ENCODE results near the gene SH3PXD2B.

The SH3PXD2B gene

GRCh38 chr5:172454358-172455086, at the start of gene SH3PXD2B:
Gene SH3PXD2B (minus strand): TSS chr5:172454525. CDS start chr5:172454352, 173 bp downstream.
- FAIRE-seq (no peak), DNase-seq (ENCODE audit: insufficient read length, low spot score) (no peak)
- TF ChIP-seq, protein P1, sequence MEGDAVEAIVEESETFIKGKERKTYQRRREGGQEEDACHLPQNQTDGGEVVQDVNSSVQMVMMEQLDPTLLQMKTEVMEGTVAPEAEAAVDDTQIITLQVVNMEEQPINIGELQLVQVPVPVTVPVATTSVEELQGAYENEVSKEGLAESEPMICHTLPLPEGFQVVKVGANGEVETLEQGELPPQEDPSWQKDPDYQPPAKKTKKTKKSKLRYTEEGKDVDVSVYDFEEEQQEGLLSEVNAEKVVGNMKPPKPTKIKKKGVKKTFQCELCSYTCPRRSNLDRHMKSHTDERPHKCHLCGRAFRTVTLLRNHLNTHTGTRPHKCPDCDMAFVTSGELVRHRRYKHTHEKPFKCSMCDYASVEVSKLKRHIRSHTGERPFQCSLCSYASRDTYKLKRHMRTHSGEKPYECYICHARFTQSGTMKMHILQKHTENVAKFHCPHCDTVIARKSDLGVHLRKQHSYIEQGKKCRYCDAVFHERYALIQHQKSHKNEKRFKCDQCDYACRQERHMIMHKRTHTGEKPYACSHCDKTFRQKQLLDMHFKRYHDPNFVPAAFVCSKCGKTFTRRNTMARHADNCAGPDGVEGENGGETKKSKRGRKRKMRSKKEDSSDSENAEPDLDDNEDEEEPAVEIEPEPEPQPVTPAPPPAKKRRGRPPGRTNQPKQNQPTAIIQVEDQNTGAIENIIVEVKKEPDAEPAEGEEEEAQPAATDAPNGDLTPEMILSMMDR (IDR thresholded peaks at IDR 0.05; ENCODE audit: insufficient read depth, missing control alignments) = no peak

DNA sequence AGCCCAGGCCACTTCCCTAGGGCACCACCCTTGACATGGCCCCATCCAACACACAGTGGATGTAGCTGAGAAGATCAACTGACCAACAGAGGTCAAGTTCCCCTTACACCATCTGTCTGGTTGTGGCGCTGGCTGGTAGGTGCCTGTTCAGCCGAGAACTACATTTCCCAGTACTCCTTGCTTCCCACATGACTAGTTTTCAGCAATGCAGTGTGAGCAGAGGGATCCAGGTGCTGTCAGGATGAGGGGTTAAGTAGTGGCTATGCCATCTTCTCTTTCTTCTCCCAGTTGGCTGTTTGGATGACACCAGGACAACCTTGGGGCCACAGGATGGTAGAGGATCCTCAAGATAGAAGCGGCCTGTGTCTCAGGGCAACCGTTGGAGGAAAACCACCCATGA, 48.6 kb upstream of the SH3PXD2B start:
- DNase-seq (ENCODE audit: insufficient read length, low spot score) (no peak), FAIRE-seq (no peak)
- TF ChIP-seq, protein P1 (IDR thresholded peaks at IDR 0.05; ENCODE audit: insufficient read depth, missing control alignments) = no peak

GRCh38 chr5:172502410-172502809, 48.1 kb upstream of the SH3PXD2B start:
- DNase-seq (ENCODE audit: insufficient read length, low spot score) (no peak), FAIRE-seq (no peak)
- TF ChIP-seq, protein P1 (IDR thresholded peaks at IDR 0.05; ENCODE audit: insufficient read depth, missing control alignments) = no peak

GRCh38 chr5:172501708-172502320, 47.5 kb upstream of the SH3PXD2B start:
- no peak for DNase-seq (ENCODE audit: insufficient read length, low spot score)
- no peak for FAIRE-seq
- TF ChIP-seq, protein P1 (IDR thresholded peaks at IDR 0.05; ENCODE audit: insufficient read depth, missing control alignments) = no peak

DNA sequence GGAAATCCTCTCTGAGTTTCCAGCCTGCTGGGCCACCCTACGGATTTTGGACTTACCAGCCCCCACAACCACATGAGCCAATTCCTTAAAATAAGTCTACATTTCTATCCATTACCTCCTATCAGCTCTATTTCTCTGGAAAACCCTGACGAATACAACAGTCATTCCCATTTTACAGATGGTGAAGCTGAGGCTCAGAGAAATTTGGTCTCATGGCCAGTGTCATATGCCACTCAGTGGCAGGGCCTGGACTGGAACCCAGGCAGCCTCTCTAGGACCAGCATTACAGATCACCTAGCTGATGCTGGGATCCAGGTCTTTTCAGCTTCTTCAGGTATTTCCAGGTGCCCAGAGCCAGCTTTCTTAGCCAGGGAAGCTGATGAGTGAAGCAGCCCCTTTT, 45.0 kb upstream of the SH3PXD2B start:
- FAIRE-seq (no peak), DNase-seq (ENCODE audit: insufficient read length, low spot score) (no peak)
- TF ChIP-seq, protein P1 (IDR thresholded peaks at IDR 0.05; ENCODE audit: insufficient read depth, missing control alignments) = no peak

DNA sequence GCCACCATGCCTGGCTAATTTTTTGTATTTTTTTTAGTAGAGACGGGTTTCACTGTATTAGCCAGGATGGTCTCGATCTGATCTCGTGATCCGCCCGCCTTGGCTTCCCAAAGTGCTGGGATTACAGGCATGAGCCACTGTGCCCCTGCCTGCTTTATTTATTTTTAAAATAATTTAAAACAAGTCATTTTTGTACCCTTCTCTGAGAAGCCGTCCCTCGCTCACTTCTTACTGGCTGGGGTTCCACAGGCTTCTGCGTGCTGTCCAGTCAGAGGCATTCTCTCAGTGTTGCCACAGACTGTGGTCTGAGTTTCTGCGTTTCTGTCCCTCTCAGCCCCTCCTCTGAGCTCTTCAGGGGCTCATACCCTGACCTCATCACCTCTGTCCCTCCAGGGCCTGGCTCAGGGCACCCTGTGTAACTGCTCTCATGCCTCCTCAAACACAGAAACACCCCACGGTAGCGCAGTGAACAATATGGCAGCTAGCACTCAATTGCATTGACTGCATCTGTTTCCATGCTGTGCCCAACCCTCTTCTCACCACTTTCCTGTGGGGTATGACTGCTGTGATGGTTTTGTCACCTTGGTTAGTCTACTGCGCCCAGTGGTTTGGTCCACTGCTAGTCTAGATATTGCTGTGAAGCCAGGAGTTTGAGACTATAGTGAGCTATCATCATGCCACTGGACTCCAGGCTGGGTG, 44.3 kb upstream of the SH3PXD2B start:
- no peak for FAIRE-seq
- DNase-seq (ENCODE audit: insufficient read length, low spot score) = no peak
- TF ChIP-seq, protein P1 (IDR thresholded peaks at IDR 0.05; ENCODE audit: insufficient read depth, missing control alignments) = no peak
